Measurements from ENCODE around the gene SLC22A3. TPM values are rescaled to one million over a fixed set of nuclear protein-coding genes. Genes with fewer than 3 reads are reported as not detected.

Gene SLC22A3, protein sequence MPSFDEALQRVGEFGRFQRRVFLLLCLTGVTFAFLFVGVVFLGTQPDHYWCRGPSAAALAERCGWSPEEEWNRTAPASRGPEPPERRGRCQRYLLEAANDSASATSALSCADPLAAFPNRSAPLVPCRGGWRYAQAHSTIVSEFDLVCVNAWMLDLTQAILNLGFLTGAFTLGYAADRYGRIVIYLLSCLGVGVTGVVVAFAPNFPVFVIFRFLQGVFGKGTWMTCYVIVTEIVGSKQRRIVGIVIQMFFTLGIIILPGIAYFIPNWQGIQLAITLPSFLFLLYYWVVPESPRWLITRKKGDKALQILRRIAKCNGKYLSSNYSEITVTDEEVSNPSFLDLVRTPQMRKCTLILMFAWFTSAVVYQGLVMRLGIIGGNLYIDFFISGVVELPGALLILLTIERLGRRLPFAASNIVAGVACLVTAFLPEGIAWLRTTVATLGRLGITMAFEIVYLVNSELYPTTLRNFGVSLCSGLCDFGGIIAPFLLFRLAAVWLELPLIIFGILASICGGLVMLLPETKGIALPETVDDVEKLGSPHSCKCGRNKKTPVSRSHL
- total RNA-seq (2022) (2.3 and 2.4 TPM in 2 replicates), Bru-seq, nascent RNA (percentile 51 among the genes with signal in this experiment), BruChase-seq, experiment 1, labeled RNA remaining after a 2-hour chase (percentile 46 among the genes with signal in this experiment), BruChase-seq, experiment 2, labeled RNA remaining after a 6-hour chase (percentile 44 among the genes with signal in this experiment)
- long read RNA-seq, partial matches to known transcripts: 0 of 9 reads
- long read RNA-seq, other reads (novel, unspliced or antisense): 9 of 9 reads

GRCh38 chr6:160348223-160349019 lies at the start of gene SLC22A3:
SLC22A3 (plus strand) TSS chr6:160348378; CDS start chr6:160348420, 42 bp downstream.
- intact Hi-C loops (cut with micrococcal nuclease; ENCODE audit: unreplicated experiment): loop anchor here (2.0 to 5.0 kb wide), 4 partner anchors 44 to 211 kb away; no protein-coding TSS in a partner anchor
- TF ChIP-seq CTCF (IDR thresholded peaks at IDR 0.05; ENCODE audit: insufficient read depth in 1 of 2, low read depth in 1 of 2, low read length in 1 of 2, severe bottlenecking in 1 of 2, unreplicated experiment in 1 of 2): peak; percentile 18 to 43

DNA sequence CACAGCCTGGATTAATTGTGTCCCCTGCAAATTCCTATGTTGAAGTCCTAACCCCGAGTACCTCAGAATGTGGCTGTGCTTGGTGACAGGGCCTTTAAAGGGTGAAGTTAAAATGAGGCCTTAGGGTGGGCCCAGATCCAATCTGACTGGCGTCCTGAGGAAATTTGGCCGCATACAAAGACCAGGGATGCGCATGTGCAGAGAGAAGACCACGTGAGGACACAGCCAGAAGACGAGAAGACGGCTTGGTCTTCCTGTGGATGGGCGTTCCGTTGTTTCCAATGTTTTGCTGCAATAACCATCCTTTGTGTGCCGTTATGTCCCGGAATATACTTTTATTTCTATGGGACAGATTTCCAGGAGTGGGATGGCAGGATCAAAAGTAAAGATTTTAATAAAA lies 48.6 kb upstream of the SLC22A3 start:
- H3K27me3 Mint-ChIP-seq (ENCODE audit: insufficient read depth, unreplicated experiment): no peaks in the 10 kb centered on the region
- TF ChIP-seq CTCF (IDR thresholded peaks at IDR 0.05; ENCODE audit: insufficient read depth in 1 of 2, low read depth in 1 of 2, low read length in 1 of 2, severe bottlenecking in 1 of 2, unreplicated experiment in 1 of 2): no peak

More at GRCh38 chr6:160348223-160349019, at the start of gene SLC22A3:
- peak within 1 kb of the TSS; percentile 88 for H3K4me3 Mint-ChIP-seq (ENCODE audit: unreplicated experiment)
- POLR2A ChIA-PET: no interaction called here
- Histone ChIP-seq H3K9me3 (no peaks in the 10 kb centered on the region), H3K36me3 (ENCODE audit: control insufficient read depth, insufficient read depth, low read length) (no peaks in the 10 kb centered on the region; the same call in 1 of the 2 replicates), H3K4me1 (peaks cover 4% of the 10 kb centered on the region; the same call in 1 of the 2 replicates), H3K4me3 (ENCODE audit: low read depth, low read length) (peak within 1 kb of the TSS; percentile 57), H3K27me3 (replicated peaks; ENCODE audit: control insufficient read depth, insufficient read depth, low read length) (no peaks in the 10 kb centered on the region)
- BruUV-seq (replicated peaks): no TSS peak
- CTCF ChIA-PET: no interaction called here
- peak; percentile 52 to 70 for DNase-seq
- H3K27me3 Mint-ChIP-seq (ENCODE audit: insufficient read depth, unreplicated experiment): peaks cover 10% of the 10 kb centered on the region
- peaks cover 14% of the 10 kb centered on the region for H3K4me1 Mint-ChIP-seq (ENCODE audit: low read depth, unreplicated experiment)
- H3K36me3 Mint-ChIP-seq (ENCODE audit: insufficient read depth, unreplicated experiment): peaks cover 5% of the 10 kb centered on the region
- H3K9me3 Mint-ChIP-seq (ENCODE audit: unreplicated experiment): no peaks in the 10 kb centered on the region
- no peak within 1 kb of the TSS for H3K27ac Mint-ChIP-seq (ENCODE audit: unreplicated experiment)

More for the DNA sequence above, 48.6 kb upstream of the SLC22A3 start:
- Mint-ChIP-seq H3K9me3 (ENCODE audit: unreplicated experiment) (peaks cover 26% of the 10 kb centered on the region), H3K4me1 (ENCODE audit: low read depth, unreplicated experiment) (peaks cover 7% of the 10 kb centered on the region), H3K27ac (ENCODE audit: unreplicated experiment) (no peak overlapping the region), H3K4me3 (ENCODE audit: unreplicated experiment) (no peak overlapping the region), H3K36me3 (ENCODE audit: insufficient read depth, unreplicated experiment) (no peaks in the 10 kb centered on the region)
- intact Hi-C loops (cut with micrococcal nuclease; ENCODE audit: unreplicated experiment): no loop called here
- Histone ChIP-seq H3K4me3 (ENCODE audit: low read depth, low read length) (no peak overlapping the region), H3K27me3 (replicated peaks; ENCODE audit: control insufficient read depth, insufficient read depth, low read length) (no peaks in the 10 kb centered on the region), H3K36me3 (ENCODE audit: control insufficient read depth, insufficient read depth, low read length) (no peaks in the 10 kb centered on the region), H3K9me3 (peaks cover 3% of the 10 kb centered on the region; the same call in 1 of the 2 replicates), H3K4me1 (no peaks in the 10 kb centered on the region)
- DNase-seq: no peak
- POLR2A ChIA-PET: no interaction called here
- BruUV-seq (replicated peaks): no TSS peak
- CTCF ChIA-PET: no interaction called here
